ENCODE measurements around the gene CCDC6. TPM values are rescaled to one million over a fixed set of nuclear protein-coding genes. Genes with fewer than 3 reads are reported as not detected.
"Not testable (repeated sequence)": the region's sequence is repeated elsewhere in the genome, so short reads cannot be mapped to it uniquely, and the experiment has no call there.

The CCDC6 gene
- polyA plus RNA-seq, 1 donor (not counting 4 experiments of a cell fraction or from before 2014, with no cell fraction given) = 46.5 TPM

DNA sequence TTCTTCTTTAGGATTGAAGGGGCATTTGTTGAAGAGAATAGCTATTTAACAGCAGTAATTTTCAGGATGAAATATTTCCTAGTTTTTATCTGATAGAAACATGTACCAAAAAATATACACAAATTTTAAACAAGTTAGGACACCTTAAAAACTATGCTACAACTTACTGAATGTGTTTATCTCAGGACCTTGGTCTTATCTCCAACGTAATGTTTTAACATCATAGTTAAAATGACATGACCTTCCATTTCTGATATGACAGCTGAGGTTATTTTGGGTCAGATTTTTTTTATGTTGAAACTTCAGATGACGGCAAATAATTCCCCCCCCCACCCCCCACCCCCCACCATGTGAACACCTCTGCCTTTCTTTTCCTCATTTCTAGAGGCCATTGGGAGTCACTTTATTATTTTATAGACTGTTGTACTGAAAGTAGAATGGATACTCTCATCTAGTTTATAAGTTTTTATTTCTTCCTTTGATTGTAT lies 161.1 kb downstream of the CCDC6 start:
- DNase-seq (ENCODE audit: low read depth, low spot score) (no peak), FAIRE-seq (no peak)
- H3K4me2 ChIP-seq (ENCODE audit: control insufficient read depth, extremely low read depth, insufficient read depth, low read depth, low read length) = no peak overlapping the region
- TF ChIP-seq, protein P1, sequence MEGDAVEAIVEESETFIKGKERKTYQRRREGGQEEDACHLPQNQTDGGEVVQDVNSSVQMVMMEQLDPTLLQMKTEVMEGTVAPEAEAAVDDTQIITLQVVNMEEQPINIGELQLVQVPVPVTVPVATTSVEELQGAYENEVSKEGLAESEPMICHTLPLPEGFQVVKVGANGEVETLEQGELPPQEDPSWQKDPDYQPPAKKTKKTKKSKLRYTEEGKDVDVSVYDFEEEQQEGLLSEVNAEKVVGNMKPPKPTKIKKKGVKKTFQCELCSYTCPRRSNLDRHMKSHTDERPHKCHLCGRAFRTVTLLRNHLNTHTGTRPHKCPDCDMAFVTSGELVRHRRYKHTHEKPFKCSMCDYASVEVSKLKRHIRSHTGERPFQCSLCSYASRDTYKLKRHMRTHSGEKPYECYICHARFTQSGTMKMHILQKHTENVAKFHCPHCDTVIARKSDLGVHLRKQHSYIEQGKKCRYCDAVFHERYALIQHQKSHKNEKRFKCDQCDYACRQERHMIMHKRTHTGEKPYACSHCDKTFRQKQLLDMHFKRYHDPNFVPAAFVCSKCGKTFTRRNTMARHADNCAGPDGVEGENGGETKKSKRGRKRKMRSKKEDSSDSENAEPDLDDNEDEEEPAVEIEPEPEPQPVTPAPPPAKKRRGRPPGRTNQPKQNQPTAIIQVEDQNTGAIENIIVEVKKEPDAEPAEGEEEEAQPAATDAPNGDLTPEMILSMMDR (optimal IDR thresholded peaks at IDR 0.05 in 1 of 3, IDR thresholded peaks at IDR 0.05 in 1 of 3, conservative IDR thresholded peaks at IDR 0.05 in 1 of 3; ENCODE audit: extremely low read depth in 1 of 3, insufficient read depth in 2 of 3, low read length in 3 of 3) = no peak
- no peak for TF ChIP-seq EZH2 (IDR thresholded peaks at IDR 0.05; ENCODE audit: low read length)
- dilution Hi-C loops (cut with MboI; ENCODE audit: extremely low pct_ligation_motif_present, low sequenced_read_pairs) = no loop called here
- H3K9me3 ChIP-seq (ENCODE audit: control insufficient read depth, low read depth, low read length) = no peaks in the 10 kb centered on the region
- no peak overlapping the region for H3K27ac ChIP-seq (ENCODE audit: control insufficient read depth, insufficient read depth, low read length)
- no peaks in the 10 kb centered on the region for H4K20me1 ChIP-seq (ENCODE audit: control insufficient read depth, extremely low read depth, insufficient read depth, low read length)
- H3K4me1 ChIP-seq (ENCODE audit: control insufficient read depth, extremely low read depth, insufficient read depth, low read length) = no peaks in the 10 kb centered on the region
- no peak overlapping the region for H3K4me3 ChIP-seq (ENCODE audit: control insufficient read depth in 2 of 3, extremely low read depth in 1 of 3, insufficient read depth in 2 of 3, low read depth in 1 of 3, low read length in 3 of 3)
- H3K9ac ChIP-seq (ENCODE audit: control insufficient read depth, extremely low read depth, insufficient read depth, low read length) = no peak overlapping the region
- H3K9me1 ChIP-seq (ENCODE audit: control insufficient read depth, extremely low read depth, insufficient read depth, low read length) = no peaks in the 10 kb centered on the region
- no peaks in the 10 kb centered on the region for H3K36me3 ChIP-seq (ENCODE audit: control insufficient read depth in 2 of 2, extremely low read depth in 1 of 2, insufficient read depth in 2 of 2, low read length in 2 of 2)
- H3K79me2 ChIP-seq (ENCODE audit: control insufficient read depth, insufficient read depth, low read length) = no peaks in the 10 kb centered on the region
- H3K27me3 ChIP-seq (ENCODE audit: control insufficient read depth, extremely low read depth, insufficient read depth, low read length) = no peaks in the 10 kb centered on the region
- H2AFZ ChIP-seq (ENCODE audit: control insufficient read depth, low read length) = no peak overlapping the region

DNA sequence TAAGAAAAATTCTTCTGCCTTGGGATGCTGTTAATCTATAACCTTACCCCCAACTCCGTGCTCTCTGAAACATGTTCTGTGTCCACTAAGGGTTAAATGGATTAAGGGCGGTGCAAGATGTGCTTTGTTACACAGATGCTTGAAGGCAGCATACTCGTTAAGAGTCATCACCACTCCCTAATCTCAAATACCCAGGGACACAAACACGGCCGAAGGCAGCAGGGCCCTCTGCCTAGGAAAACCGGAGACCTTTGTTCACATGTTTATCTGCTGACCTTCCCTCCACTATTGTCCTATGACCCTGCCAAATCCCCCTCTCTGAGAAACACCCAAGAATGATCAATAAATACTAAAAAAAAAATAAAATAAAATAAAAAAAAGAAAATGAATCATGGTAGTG lies 161.6 kb downstream of the CCDC6 start:
- H2AFZ ChIP-seq (ENCODE audit: control insufficient read depth, low read length); H3K4me1 ChIP-seq (ENCODE audit: control insufficient read depth, extremely low read depth, insufficient read depth, low read length); H3K9me1 ChIP-seq (ENCODE audit: control insufficient read depth, extremely low read depth, insufficient read depth, low read length); H3K9me3 ChIP-seq (ENCODE audit: control insufficient read depth, low read depth, low read length); H3K79me2 ChIP-seq (ENCODE audit: control insufficient read depth, insufficient read depth, low read length); dilution Hi-C loops (cut with MboI; ENCODE audit: extremely low pct_ligation_motif_present, low sequenced_read_pairs); H3K9ac ChIP-seq (ENCODE audit: control insufficient read depth, extremely low read depth, insufficient read depth, low read length); H4K20me1 ChIP-seq (ENCODE audit: control insufficient read depth, extremely low read depth, insufficient read depth, low read length); H3K27ac ChIP-seq (ENCODE audit: control insufficient read depth, insufficient read depth, low read length); H3K4me3 ChIP-seq (ENCODE audit: control insufficient read depth in 2 of 3, extremely low read depth in 1 of 3, insufficient read depth in 2 of 3, low read depth in 1 of 3, low read length in 3 of 3); H3K36me3 ChIP-seq (ENCODE audit: control insufficient read depth in 2 of 2, extremely low read depth in 1 of 2, insufficient read depth in 2 of 2, low read length in 2 of 2); DNase-seq (ENCODE audit: low read depth, low spot score); FAIRE-seq; H3K4me2 ChIP-seq (ENCODE audit: control insufficient read depth, extremely low read depth, insufficient read depth, low read depth, low read length); H3K27me3 ChIP-seq (ENCODE audit: control insufficient read depth, extremely low read depth, insufficient read depth, low read length): not testable (repeated sequence)

DNA sequence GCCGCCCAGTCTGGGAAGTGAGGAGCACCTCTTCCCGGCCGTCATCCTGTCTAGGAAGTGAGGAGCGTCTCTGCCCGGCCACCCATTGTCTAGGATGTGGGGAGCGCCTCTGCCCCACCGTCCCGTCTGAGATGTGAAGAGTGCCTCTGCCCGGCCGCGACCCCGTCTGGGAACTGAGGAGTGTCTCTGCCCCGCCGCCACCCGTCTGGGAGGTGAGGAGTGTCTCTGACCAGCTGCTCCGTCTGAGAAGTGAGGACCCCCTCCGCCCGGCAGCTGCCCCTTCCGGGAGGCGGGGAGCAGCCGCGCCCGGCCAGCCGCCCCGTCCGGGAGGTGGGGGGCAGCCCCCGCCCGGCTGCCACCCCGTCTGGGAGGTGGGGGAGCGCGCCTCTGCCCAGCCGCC lies 162.2 kb downstream of the CCDC6 start:
- not testable (repeated sequence) for H4K20me1 ChIP-seq (ENCODE audit: control insufficient read depth, extremely low read depth, insufficient read depth, low read length); H3K36me3 ChIP-seq (ENCODE audit: control insufficient read depth in 2 of 2, extremely low read depth in 1 of 2, insufficient read depth in 2 of 2, low read length in 2 of 2); H3K27me3 ChIP-seq (ENCODE audit: control insufficient read depth, extremely low read depth, insufficient read depth, low read length)

More for the DNA sequence above, 162.2 kb downstream of the CCDC6 start:
- H3K9me3 ChIP-seq (ENCODE audit: control insufficient read depth, low read depth, low read length); H3K4me3 ChIP-seq (ENCODE audit: control insufficient read depth in 2 of 3, extremely low read depth in 1 of 3, insufficient read depth in 2 of 3, low read depth in 1 of 3, low read length in 3 of 3); H2AFZ ChIP-seq (ENCODE audit: control insufficient read depth, low read length); H3K79me2 ChIP-seq (ENCODE audit: control insufficient read depth, insufficient read depth, low read length); dilution Hi-C loops (cut with MboI; ENCODE audit: extremely low pct_ligation_motif_present, low sequenced_read_pairs); H3K4me1 ChIP-seq (ENCODE audit: control insufficient read depth, extremely low read depth, insufficient read depth, low read length); H3K9ac ChIP-seq (ENCODE audit: control insufficient read depth, extremely low read depth, insufficient read depth, low read length); FAIRE-seq; H3K9me1 ChIP-seq (ENCODE audit: control insufficient read depth, extremely low read depth, insufficient read depth, low read length); H3K27ac ChIP-seq (ENCODE audit: control insufficient read depth, insufficient read depth, low read length); DNase-seq (ENCODE audit: low read depth, low spot score); H3K4me2 ChIP-seq (ENCODE audit: control insufficient read depth, extremely low read depth, insufficient read depth, low read depth, low read length): not testable (repeated sequence)

Data from keratinocyte (primary cell).